Measurements from ENCODE around the gene EPB42.

DNA sequence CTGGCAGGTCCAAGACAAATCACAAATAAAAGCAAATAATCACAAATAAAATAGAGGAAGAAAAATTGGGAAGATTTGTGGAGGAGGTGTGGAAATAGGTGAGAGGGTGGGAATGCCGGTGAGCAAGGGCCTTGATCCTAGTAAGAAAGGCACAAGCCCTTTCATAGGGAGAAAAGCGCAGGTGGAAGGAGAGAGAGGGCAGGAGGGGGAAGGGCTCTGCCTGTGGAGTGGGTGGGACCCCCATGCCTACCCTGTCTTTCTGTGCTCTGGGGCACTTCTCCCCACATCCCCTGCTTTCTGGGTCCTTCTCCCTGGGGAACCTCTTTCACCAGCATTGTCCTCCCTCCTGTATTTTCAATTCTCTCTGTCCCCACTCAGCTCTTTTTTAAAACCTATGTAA, 46.6 kb upstream of the EPB42 start:
- TF ChIP-seq, protein P1, sequence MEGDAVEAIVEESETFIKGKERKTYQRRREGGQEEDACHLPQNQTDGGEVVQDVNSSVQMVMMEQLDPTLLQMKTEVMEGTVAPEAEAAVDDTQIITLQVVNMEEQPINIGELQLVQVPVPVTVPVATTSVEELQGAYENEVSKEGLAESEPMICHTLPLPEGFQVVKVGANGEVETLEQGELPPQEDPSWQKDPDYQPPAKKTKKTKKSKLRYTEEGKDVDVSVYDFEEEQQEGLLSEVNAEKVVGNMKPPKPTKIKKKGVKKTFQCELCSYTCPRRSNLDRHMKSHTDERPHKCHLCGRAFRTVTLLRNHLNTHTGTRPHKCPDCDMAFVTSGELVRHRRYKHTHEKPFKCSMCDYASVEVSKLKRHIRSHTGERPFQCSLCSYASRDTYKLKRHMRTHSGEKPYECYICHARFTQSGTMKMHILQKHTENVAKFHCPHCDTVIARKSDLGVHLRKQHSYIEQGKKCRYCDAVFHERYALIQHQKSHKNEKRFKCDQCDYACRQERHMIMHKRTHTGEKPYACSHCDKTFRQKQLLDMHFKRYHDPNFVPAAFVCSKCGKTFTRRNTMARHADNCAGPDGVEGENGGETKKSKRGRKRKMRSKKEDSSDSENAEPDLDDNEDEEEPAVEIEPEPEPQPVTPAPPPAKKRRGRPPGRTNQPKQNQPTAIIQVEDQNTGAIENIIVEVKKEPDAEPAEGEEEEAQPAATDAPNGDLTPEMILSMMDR (conservative IDR thresholded peaks at IDR 0.05; ENCODE audit: low read depth, low read length) = no peak
- TF ChIP-seq, protein P2, sequence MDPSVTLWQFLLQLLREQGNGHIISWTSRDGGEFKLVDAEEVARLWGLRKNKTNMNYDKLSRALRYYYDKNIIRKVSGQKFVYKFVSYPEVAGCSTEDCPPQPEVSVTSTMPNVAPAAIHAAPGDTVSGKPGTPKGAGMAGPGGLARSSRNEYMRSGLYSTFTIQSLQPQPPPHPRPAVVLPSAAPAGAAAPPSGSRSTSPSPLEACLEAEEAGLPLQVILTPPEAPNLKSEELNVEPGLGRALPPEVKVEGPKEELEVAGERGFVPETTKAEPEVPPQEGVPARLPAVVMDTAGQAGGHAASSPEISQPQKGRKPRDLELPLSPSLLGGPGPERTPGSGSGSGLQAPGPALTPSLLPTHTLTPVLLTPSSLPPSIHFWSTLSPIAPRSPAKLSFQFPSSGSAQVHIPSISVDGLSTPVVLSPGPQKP (IDR thresholded peaks at IDR 0.05; ENCODE audit: borderline replicate concordance, low read depth, low read length) = no peak
- no peak for TF ChIP-seq RAD21 (IDR thresholded peaks at IDR 0.05; ENCODE audit: low read length)

Measured in IMR-90 (cell line).